Endodermal cell (in vitro differentiated cells): ENCODE results near the gene RTEL1. TPM values are rescaled to one million over a fixed set of nuclear protein-coding genes. Genes with fewer than 3 reads are reported as not detected.

Experiments
- DNase-seq: peaks from one replicate; pipeline ENCODE4 v3.0.0-alpha.2; 2017
- H3K27ac ChIP-seq: 2 replicates; pipeline ENCODE4 v1.5.1; 2013; ENCODE audit warnings: mild to moderate bottlenecking, low read depth, low read length, moderate library complexity
- H3K27me3 ChIP-seq: 2 replicates; pipeline ENCODE4 v1.6.1; 2013; ENCODE audit warnings: mild to moderate bottlenecking, low read length, moderate library complexity; ENCODE audit not compliant: insufficient read depth, control insufficient read depth, poor library complexity, severe bottlenecking
- H3K36me3 ChIP-seq: 2 replicates; pipeline ENCODE4 v1.7.0; 2013; ENCODE audit warnings: mild to moderate bottlenecking, low read length, moderate library complexity; ENCODE audit not compliant: control insufficient read depth, insufficient read depth
- H3K4me1 ChIP-seq: one replicate; pipeline ENCODE4 v1.7.0; 2013; ENCODE audit warnings: low read length; ENCODE audit not compliant: control insufficient read depth, insufficient read depth
- H3K4me3 ChIP-seq: 2 replicates; pipeline ENCODE4 v1.5.1; 2013; ENCODE audit warnings: mild to moderate bottlenecking, low read length, moderate library complexity
- H3K9ac ChIP-seq: 2 replicates; pipeline ENCODE4 v1.6.1; 2013; ENCODE audit warnings: mild to moderate bottlenecking, low read length, moderate library complexity; ENCODE audit not compliant: poor library complexity, severe bottlenecking; ENCODE audit errors: extremely low read depth
- H3K9me3 ChIP-seq: 2 replicates; pipeline ENCODE4 v1.6.1; 2013; ENCODE audit warnings: mild to moderate bottlenecking, low read length, moderate library complexity; ENCODE audit not compliant: control insufficient read depth
- H3K27ac Mint-ChIP-seq: 2 replicates; pipeline ENCODE4 v1.8.0; 2020; ENCODE audit warnings: mixed read lengths
- H3K27me3 Mint-ChIP-seq: 2 replicates; pipeline ENCODE4 v1.8.0; 2021; ENCODE audit warnings: mild to moderate bottlenecking, mixed read lengths; ENCODE audit not compliant: insufficient read depth
- H3K36me3 Mint-ChIP-seq: 2 replicates; pipeline ENCODE4 v1.8.0; 2020; ENCODE audit warnings: low read depth, mixed read lengths
- H3K4me1 Mint-ChIP-seq: 2 replicates; pipeline ENCODE4 v1.8.0; 2020; ENCODE audit warnings: mixed read lengths
- H3K4me3 Mint-ChIP-seq: 2 replicates; pipeline ENCODE4 v1.8.0; 2020; ENCODE audit warnings: mild to moderate bottlenecking, moderate library complexity, mixed read lengths
- H3K9me3 Mint-ChIP-seq: 2 replicates; pipeline ENCODE4 v1.8.0; 2020; ENCODE audit warnings: mild to moderate bottlenecking, mixed read lengths
- CTCF ChIP-seq: fragments of 200-600 bp; sonication (generic); conservative IDR thresholded peaks from 2 replicates; pipeline ENCODE4 v1.5.0; 2021; ENCODE audit warnings: antibody characterized with exemption, mild to moderate bottlenecking
- WGBS, 2 experiments: methylation state at CpG; one replicate each; pipeline versions ENCODE4 v1.1.5 to v1.1.7; 2013; ENCODE audit warnings: missing lambda C conversion rate in 2 of 2, mixed read lengths in 1 of 2; ENCODE audit not compliant: insufficient coverage in 1 of 2, insufficient read length in 1 of 2; 5-methylcytosine and 5-hydroxymethylcytosine counted together
- total RNA-seq, 2 donors: library from RNA; stranded (reverse); fragmentation: NEBNext Ultra II Directional in 1 of 2; extraction: Animal tissue kit (Norgen Biotek cat#: 25700) in 1 of 2; gene quantifications; 2 replicates in 1 of 2; 3 replicates in 1 of 2; pipeline ENCODE4 v1.2.1, GENCODE V29; 2021

Gene RTEL1
- total RNA-seq, 2 donors from 2014 or later = 33.9 to 36.7 TPM

- H3K27ac Mint-ChIP-seq = peak overlapping the region; percentile 52
- no peaks in the 10 kb centered on the region for H3K9me3 Mint-ChIP-seq
- no peak overlapping the region for H3K27ac ChIP-seq
- H3K9ac ChIP-seq = no peak overlapping the region
- no peak for TF ChIP-seq CTCF
- H3K27me3 ChIP-seq = no peaks in the 10 kb centered on the region
- H3K4me3 Mint-ChIP-seq = no peak overlapping the region
- H3K36me3 ChIP-seq = peaks cover 35% of the 10 kb centered on the region
- peaks cover 1% of the 10 kb centered on the region for H3K27me3 Mint-ChIP-seq
- WGBS, 2 experiments = 93 to 94% methylated on average over 20 to 25 of the region's 25 CpGs
- DNase-seq = peak; percentile 45
- H3K4me1 Mint-ChIP-seq = no peaks in the 10 kb centered on the region
- H3K4me3 ChIP-seq = no peak overlapping the region
- peaks cover 21% of the 10 kb centered on the region for H3K36me3 Mint-ChIP-seq
- no peaks in the 10 kb centered on the region for H3K9me3 ChIP-seq
- H3K4me1 ChIP-seq = no peaks in the 10 kb centered on the region
Observed at GRCh38 chr20:63734111-63734945, 76.2 kb downstream of the RTEL1 start.

GRCh38 chr20:63734946-63735858 lies 77.1 kb downstream of the RTEL1 start:
- no peaks in the 10 kb centered on the region for H3K4me1 Mint-ChIP-seq
- no peak overlapping the region for H3K4me3 ChIP-seq
- H3K36me3 Mint-ChIP-seq = peaks cover 17% of the 10 kb centered on the region
- TF ChIP-seq CTCF = no peak
- peaks cover 1% of the 10 kb centered on the region for H3K27me3 Mint-ChIP-seq
- peaks cover 27% of the 10 kb centered on the region for H3K36me3 ChIP-seq
- no peaks in the 10 kb centered on the region for H3K4me1 ChIP-seq
- no peaks in the 10 kb centered on the region for H3K9me3 ChIP-seq
- H3K9me3 Mint-ChIP-seq = no peaks in the 10 kb centered on the region
- H3K9ac ChIP-seq = no peak overlapping the region
- no peak overlapping the region for H3K4me3 Mint-ChIP-seq
- no peak for DNase-seq
- 95% methylated on average over 42 to 48 of the region's 48 CpGs for WGBS, 2 experiments
- no peak overlapping the region for H3K27ac Mint-ChIP-seq
- no peak overlapping the region for H3K27ac ChIP-seq
- no peaks in the 10 kb centered on the region for H3K27me3 ChIP-seq

- peaks cover 17% of the 10 kb centered on the region for H3K36me3 Mint-ChIP-seq
- peaks cover 1% of the 10 kb centered on the region for H3K27me3 Mint-ChIP-seq
- H3K27ac ChIP-seq = no peak within 1 kb of the TSS
- no peaks in the 10 kb centered on the region for H3K9me3 Mint-ChIP-seq
- H3K4me1 ChIP-seq = peaks cover under 1% of the 10 kb centered on the region
- no peak for TF ChIP-seq CTCF
- no peak within 1 kb of the TSS for H3K27ac Mint-ChIP-seq
- H3K4me3 Mint-ChIP-seq = no peak within 1 kb of the TSS
- no peak within 1 kb of the TSS for H3K4me3 ChIP-seq
- H3K27me3 ChIP-seq = no peaks in the 10 kb centered on the region
- H3K9ac ChIP-seq = no peak within 1 kb of the TSS
- H3K36me3 ChIP-seq = peaks cover 26% of the 10 kb centered on the region
- H3K4me1 Mint-ChIP-seq = no peaks in the 10 kb centered on the region
- 90 to 93% methylated on average over 19 to 31 of the region's 31 CpGs for WGBS, 2 experiments
- DNase-seq = peak; percentile 48
- no peaks in the 10 kb centered on the region for H3K9me3 ChIP-seq
Observed at GRCh38 chr20:63735859-63736718, 78.0 kb downstream of the RTEL1 start, which contains the start of gene LIME1. Gene LIME1, plus strand, starts transcription at chr20:63736664. Its CDS starts 886 bp downstream, at chr20:63737550.
